C4-2B (cell line): ENCODE measurements around the gene FADS2.

Experiments
- ZFX ChIP-seq: fragments of 450-650 bp; IDR thresholded peaks from 2 replicates; pipeline ENCODE4 v1.6.1; 2017
- TF ChIP-seq, protein P1 (sequence below): fragments of 450-650 bp; conservative IDR thresholded peaks from 2 replicates; pipeline ENCODE4 v1.5.1; 2017; ENCODE audit warnings: mild to moderate bottlenecking

DNA sequence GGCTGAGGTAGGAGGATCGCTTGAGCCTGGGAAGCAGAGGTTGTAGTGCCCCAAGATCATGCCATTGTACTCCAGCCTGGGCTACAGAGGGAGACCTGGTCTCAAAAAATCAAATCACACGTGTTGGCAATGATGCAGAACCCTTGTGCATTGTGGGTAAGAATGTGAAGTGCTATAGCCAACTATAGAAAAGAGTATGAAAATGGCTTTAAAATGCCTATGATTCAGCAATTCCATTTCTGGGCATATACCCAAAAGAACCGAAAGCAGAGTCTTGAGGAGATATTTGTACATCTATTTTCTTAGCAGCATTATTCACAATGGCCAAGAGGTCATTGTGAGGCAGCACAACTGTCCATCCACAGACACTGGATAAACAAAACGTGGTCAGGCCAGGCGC lies 65.9 kb downstream of the FADS2 start:
- TF ChIP-seq, protein P1, sequence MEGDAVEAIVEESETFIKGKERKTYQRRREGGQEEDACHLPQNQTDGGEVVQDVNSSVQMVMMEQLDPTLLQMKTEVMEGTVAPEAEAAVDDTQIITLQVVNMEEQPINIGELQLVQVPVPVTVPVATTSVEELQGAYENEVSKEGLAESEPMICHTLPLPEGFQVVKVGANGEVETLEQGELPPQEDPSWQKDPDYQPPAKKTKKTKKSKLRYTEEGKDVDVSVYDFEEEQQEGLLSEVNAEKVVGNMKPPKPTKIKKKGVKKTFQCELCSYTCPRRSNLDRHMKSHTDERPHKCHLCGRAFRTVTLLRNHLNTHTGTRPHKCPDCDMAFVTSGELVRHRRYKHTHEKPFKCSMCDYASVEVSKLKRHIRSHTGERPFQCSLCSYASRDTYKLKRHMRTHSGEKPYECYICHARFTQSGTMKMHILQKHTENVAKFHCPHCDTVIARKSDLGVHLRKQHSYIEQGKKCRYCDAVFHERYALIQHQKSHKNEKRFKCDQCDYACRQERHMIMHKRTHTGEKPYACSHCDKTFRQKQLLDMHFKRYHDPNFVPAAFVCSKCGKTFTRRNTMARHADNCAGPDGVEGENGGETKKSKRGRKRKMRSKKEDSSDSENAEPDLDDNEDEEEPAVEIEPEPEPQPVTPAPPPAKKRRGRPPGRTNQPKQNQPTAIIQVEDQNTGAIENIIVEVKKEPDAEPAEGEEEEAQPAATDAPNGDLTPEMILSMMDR, result no peak
- TF ChIP-seq ZFX, result no peak
